Ishikawa (cell line): ENCODE results near the gene SLC26A11.

ENCODE experiments used
- CEBPB ChIP-seq: IDR thresholded peaks from 2 replicates; pipeline ENCODE4 v1.6.1; 2012
- CREB1 ChIP-seq: IDR thresholded peaks from 2 replicates; pipeline ENCODE4 v1.6.1; 2012; ENCODE audit warnings: low read depth
- EGR1 ChIP-seq: IDR thresholded peaks from 2 replicates; pipeline ENCODE4 v1.6.1; 2012
- EP300 ChIP-seq: IDR thresholded peaks from 2 replicates; pipeline ENCODE4 v1.6.1; 2012; ENCODE audit warnings: borderline replicate concordance
- FOXM1 ChIP-seq: IDR thresholded peaks from 2 replicates; pipeline ENCODE4 v1.6.1; 2012; ENCODE audit warnings: low read depth, borderline replicate concordance
- MAX ChIP-seq: IDR thresholded peaks from 2 replicates; pipeline ENCODE4 v1.6.1; 2012
- NFIC ChIP-seq: IDR thresholded peaks from 2 replicates; pipeline ENCODE4 v1.6.1; 2012
- RAD21 ChIP-seq: IDR thresholded peaks from 2 replicates; pipeline ENCODE4 v1.6.1; 2012; ENCODE audit warnings: low read depth
- REST ChIP-seq: IDR thresholded peaks from 2 replicates; pipeline ENCODE4 v1.6.1; 2012; ENCODE audit warnings: low read depth, mild to moderate bottlenecking
- TAF1 ChIP-seq: IDR thresholded peaks from 2 replicates; pipeline ENCODE4 v1.6.1; 2012; ENCODE audit warnings: low read depth, mild to moderate bottlenecking
- TCF12 ChIP-seq: IDR thresholded peaks from 2 replicates; pipeline ENCODE4 v1.6.1; 2012; ENCODE audit warnings: low read depth
- TEAD4 ChIP-seq: IDR thresholded peaks from 2 replicates; pipeline ENCODE4 v1.6.1; 2012
- USF1 ChIP-seq: IDR thresholded peaks from 2 replicates; pipeline ENCODE4 v1.6.1; 2012
- YY1 ChIP-seq: IDR thresholded peaks from 2 replicates; pipeline ENCODE4 v1.6.1; 2012; ENCODE audit warnings: low read depth
- ZBTB7A ChIP-seq: IDR thresholded peaks from 2 replicates; pipeline ENCODE4 v1.6.1; 2012; ENCODE audit warnings: low read depth

The SLC26A11 gene

GRCh38 chr17:80223838-80224497 lies 3.7 kb downstream of the SLC26A11 start:
- TF ChIP-seq ZBTB7A (no peak), NFIC (no peak), CEBPB (no peak), TEAD4 (no peak), MAX (no peak), USF1 (no peak), CREB1 (no peak), EP300 (no peak), REST (no peak), FOXM1 (no peak), TCF12 (no peak), EGR1 (no peak), TAF1 (no peak), YY1 (no peak), RAD21 (no peak)

GRCh38 chr17:80224683-80225082 lies 4.5 kb downstream of the SLC26A11 start:
- TF ChIP-seq CEBPB (no peak), YY1 (no peak), TAF1 (no peak)

- no peak for TF ChIP-seq TCF12
- no peak for TF ChIP-seq USF1
- no peak for TF ChIP-seq TEAD4
- TF ChIP-seq YY1 = no peak
- TF ChIP-seq MAX = no peak
- 0 out of 2 replicates have a peak, but pooled peaks have one; percentile 0 for TF ChIP-seq RAD21
- no peak for TF ChIP-seq EGR1
- TF ChIP-seq NFIC = peak; percentile 81
- TF ChIP-seq FOXM1 = no peak
- no peak for TF ChIP-seq CREB1
- no peak for TF ChIP-seq REST
- TF ChIP-seq EP300 = no peak
- peak; percentile 84 for TF ChIP-seq ZBTB7A
- no peak for TF ChIP-seq TAF1
- TF ChIP-seq CEBPB = no peak
Observed at GRCh38 chr17:80225230-80225629, 5.0 kb downstream of the SLC26A11 start.

GRCh38 chr17:80227156-80227555 lies 6.9 kb downstream of the SLC26A11 start:
- TF ChIP-seq TEAD4 = no peak
- no peak for TF ChIP-seq EP300
- no peak for TF ChIP-seq CREB1
- TF ChIP-seq USF1 = no peak
- no peak for TF ChIP-seq REST
- no peak for TF ChIP-seq ZBTB7A
